NCI-H1436 treated with DMSO at 0.1 percent for 48 hours (cell line): ENCODE data around the gene SDS.

ENCODE experiments used
- DNase-seq: peaks from one replicate; lab custom pipeline; 2025; lab: John Stamatoyannopoulos, UW

The SDS gene

GRCh38 chr12:113424915-113425823 lies 21.5 kb upstream of the SDS start:
- DNase-seq = no peak

GRCh38 chr12:113424456-113424855 lies 20.8 kb upstream of the SDS start:
- DNase-seq = no peak

- DNase-seq = no peak
Measured at GRCh38 chr12:113422886-113423669, 19.4 kb upstream of the SDS start.

GRCh38 chr12:113422030-113422885 lies 18.6 kb upstream of the SDS start, which contains the start of gene SDSL:
TSS of gene SDSL (plus strand) at chr12:113422380. CDS start at chr12:113427983, 5,603 bp downstream.
- no peak for DNase-seq

- no peak for DNase-seq
Measured at GRCh38 chr12:113420996-113421595, 17.4 kb upstream of the SDS start.

GRCh38 chr12:113418213-113418879 lies 14.7 kb upstream of the SDS start:
- no peak for DNase-seq

- DNase-seq = no peak
Measured at GRCh38 chr12:113416091-113416754, 12.5 kb upstream of the SDS start.

GRCh38 chr12:113414519-113415038 lies 10.9 kb upstream of the SDS start:
- no peak for DNase-seq

- DNase-seq = no peak
Measured at GRCh38 chr12:113413488-113413939, 9.8 kb upstream of the SDS start.

GRCh38 chr12:113409462-113410124 lies 5.9 kb upstream of the SDS start:
- DNase-seq = no peak

- no peak for DNase-seq
Measured at GRCh38 chr12:113408756-113409298, 5.1 kb upstream of the SDS start.

GRCh38 chr12:113407931-113408600 lies 4.4 kb upstream of the SDS start:
- no peak for DNase-seq

- DNase-seq = no peak
Measured at GRCh38 chr12:113405694-113406093, 2.0 kb upstream of the SDS start.

GRCh38 chr12:113402586-113403260 lies 964 bp downstream of the SDS start:
- DNase-seq = no peak

GRCh38 chr12:113401066-113402000 lies 2.4 kb downstream of the SDS start:
- DNase-seq = no peak

- DNase-seq = no peak
Measured at GRCh38 chr12:113400362-113400761, 3.3 kb downstream of the SDS start.

GRCh38 chr12:113399490-113399889 lies 4.2 kb downstream of the SDS start:
- DNase-seq = no peak
